Fibroblast of pulmonary artery (primary cell): ENCODE measurements around the gene SMARCD3.

Source experiments
- DNase-seq: peaks from one replicate; pipeline ENCODE4 v3.0.0-alpha.2; 2010; ENCODE audit warnings: low read depth
- H3K4me3 ChIP-seq: replicated peaks from 2 replicates; pipeline ENCODE4 v1.5.1; 2011; ENCODE audit warnings: low read depth, mild to moderate bottlenecking, control low read depth, low read length, moderate library complexity
- CTCF ChIP-seq: IDR thresholded peaks from 2 replicates; pipeline ENCODE4 v1.5.1; 2011; ENCODE audit warnings: mild to moderate bottlenecking, control low read depth, low read length, inconsistent platforms; ENCODE audit errors: missing control alignments

SMARCD3 gene

GRCh38 chr7:151286148-151286547 is 37.7 kb upstream of the SMARCD3 start:
- no peak for TF ChIP-seq CTCF
- DNase-seq: no peak
- H3K4me3 ChIP-seq: no peak overlapping the region

GRCh38 chr7:151283302-151283701 is 34.8 kb upstream of the SMARCD3 start:
- no peak for DNase-seq
- no peak for TF ChIP-seq CTCF
- no peak overlapping the region for H3K4me3 ChIP-seq

GRCh38 chr7:151282111-151282510 is 33.6 kb upstream of the SMARCD3 start:
- no peak overlapping the region for H3K4me3 ChIP-seq
- no peak for DNase-seq
- no peak for TF ChIP-seq CTCF

- no peak overlapping the region for H3K4me3 ChIP-seq
- no peak for DNase-seq
- no peak for TF ChIP-seq CTCF
Measured at GRCh38 chr7:151281686-151282085, 33.2 kb upstream of the SMARCD3 start.

GRCh38 chr7:151280388-151281019 is 32.0 kb upstream of the SMARCD3 start:
- H3K4me3 ChIP-seq: no peak overlapping the region
- TF ChIP-seq CTCF: no peak
- DNase-seq: no peak

GRCh38 chr7:151279868-151280267 is 31.4 kb upstream of the SMARCD3 start:
- DNase-seq: no peak
- TF ChIP-seq CTCF: no peak
- H3K4me3 ChIP-seq: no peak overlapping the region

- no peak for TF ChIP-seq CTCF
- no peak overlapping the region for H3K4me3 ChIP-seq
- DNase-seq: no peak
Measured at GRCh38 chr7:151278949-151279348, 30.5 kb upstream of the SMARCD3 start.
